ENCODE results near the gene MTMR3.

Gene MTMR3

GRCh38 chr22:30045901-30046715, 163.1 kb downstream of the MTMR3 start:
- H3K27ac ChIP-seq, result no peak overlapping the region
- TF ChIP-seq ZFX (IDR thresholded peaks at IDR 0.05; ENCODE audit: borderline replicate concordance) (no peak), CTCF (IDR thresholded peaks at IDR 0.05) (no peak)

- H3K27ac ChIP-seq, result no peak overlapping the region
- TF ChIP-seq ZFX (IDR thresholded peaks at IDR 0.05; ENCODE audit: borderline replicate concordance) (no peak), CTCF (IDR thresholded peaks at IDR 0.05) (no peak)
These were observed 163.9 kb downstream of the MTMR3 start for GRCh38 chr22:30046716-30047363.

GRCh38 chr22:30047364-30047738, 164.4 kb downstream of the MTMR3 start:
- no peak overlapping the region for H3K27ac ChIP-seq
- TF ChIP-seq ZFX (IDR thresholded peaks at IDR 0.05; ENCODE audit: borderline replicate concordance) (no peak), CTCF (IDR thresholded peaks at IDR 0.05) (no peak)

- TF ChIP-seq CTCF (IDR thresholded peaks at IDR 0.05) (no peak), ZFX (IDR thresholded peaks at IDR 0.05; ENCODE audit: borderline replicate concordance) (no peak)
- H3K27ac ChIP-seq, result no peak overlapping the region
These were observed 165.7 kb downstream of the MTMR3 start for GRCh38 chr22:30048681-30049080.

- no peak overlapping the region for H3K27ac ChIP-seq
- TF ChIP-seq ZFX (IDR thresholded peaks at IDR 0.05; ENCODE audit: borderline replicate concordance), result no peak
- TF ChIP-seq CTCF (IDR thresholded peaks at IDR 0.05), result no peak
These were observed 171.2 kb downstream of the MTMR3 start for GRCh38 chr22:30054067-30054763.

- TF ChIP-seq CTCF (IDR thresholded peaks at IDR 0.05) (no peak), ZFX (IDR thresholded peaks at IDR 0.05; ENCODE audit: borderline replicate concordance) (no peak)
- H3K27ac ChIP-seq, result no peak overlapping the region
These were observed 171.7 kb downstream of the MTMR3 start for GRCh38 chr22:30054764-30055069.

GRCh38 chr22:30056015-30056414, 173.0 kb downstream of the MTMR3 start:
- TF ChIP-seq CTCF (IDR thresholded peaks at IDR 0.05) (no peak), ZFX (IDR thresholded peaks at IDR 0.05; ENCODE audit: borderline replicate concordance) (no peak)
- H3K27ac ChIP-seq, result no peak overlapping the region

Measured in 22Rv1 (cell line).